Parathyroid adenoma (tissue), 2 donors: ENCODE data around the gene MAT1A.

Source experiments
- H2AFZ ChIP-seq: fragments of 300-600 bp; sonication (generic); one replicate; pipeline ENCODE4 v1.7.0; 2017; ENCODE audit warnings: antibody characterized with exemption, mild to moderate bottlenecking
- H3K27ac ChIP-seq: fragments of 300-600 bp; sonication (generic); one replicate; pipeline ENCODE4 v1.7.0; 2017
- H3K27me3 ChIP-seq: fragments of 300-600 bp; sonication (generic); one replicate; pipeline ENCODE4 v1.7.0; 2017; ENCODE audit warnings: low read length; ENCODE audit not compliant: control insufficient read depth, insufficient read depth
- H3K36me3 ChIP-seq: fragments of 300-600 bp; sonication (generic); one replicate; pipeline ENCODE4 v1.7.0; 2017; ENCODE audit warnings: low read length; ENCODE audit not compliant: control insufficient read depth, insufficient read depth
- H3K4me1 ChIP-seq: fragments of 300-600 bp; sonication (generic); one replicate; pipeline ENCODE4 v1.7.0; 2017; ENCODE audit warnings: control low read depth
- H3K4me2 ChIP-seq: fragments of 300-600 bp; sonication (generic); one replicate; pipeline ENCODE4 v1.7.0; 2017; ENCODE audit warnings: low read length
- H3K4me3 ChIP-seq: fragments of 300-600 bp; sonication (generic); one replicate; pipeline ENCODE4 v1.7.0; 2017; ENCODE audit warnings: low read depth, low read length
- H3K79me2 ChIP-seq: fragments of 300-600 bp; sonication (generic); one replicate; pipeline ENCODE4 v1.7.0; 2017; ENCODE audit warnings: control low read depth
- H3K9ac ChIP-seq: fragments of 300-600 bp; sonication (generic); one replicate; pipeline ENCODE4 v1.7.0; 2017; ENCODE audit warnings: mild to moderate bottlenecking
- H3K9me3 ChIP-seq: fragments of 300-600 bp; sonication (generic); one replicate; pipeline ENCODE4 v1.7.0; 2017; ENCODE audit warnings: low read length; ENCODE audit not compliant: control insufficient read depth
- TF ChIP-seq, protein P1 (sequence below): fragments of 300-600 bp; sonication (generic); IDR thresholded peaks from one replicate; pipeline ENCODE4 v1.7.0; 2017; ENCODE audit warnings: antibody characterized with exemption, mild to moderate bottlenecking
- donor health status: primary hyperparathyroidism.

Gene MAT1A

DNA sequence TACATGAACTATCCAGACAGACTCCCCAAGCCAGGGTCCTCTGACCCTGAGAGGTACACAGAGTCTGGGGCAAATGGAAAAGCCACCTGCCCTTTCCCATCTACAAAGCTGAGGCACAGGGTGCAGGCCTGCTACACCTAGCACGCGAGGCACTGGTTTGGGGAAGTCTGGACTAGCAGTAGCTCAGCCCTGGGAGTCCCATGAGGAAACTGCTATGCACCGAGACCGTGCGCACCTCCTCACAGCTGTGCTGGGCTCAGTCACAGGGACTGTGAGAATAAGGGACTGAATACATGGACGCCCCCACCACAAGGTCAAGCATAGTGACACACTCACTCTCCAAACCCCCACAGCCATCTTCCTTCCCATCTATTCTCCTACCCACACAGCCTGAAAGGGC is 8.2 kb downstream of the MAT1A start:
- H2AFZ ChIP-seq = no peak overlapping the region
- no peaks in the 10 kb centered on the region for H3K9me3 ChIP-seq
- no peaks in the 10 kb centered on the region for H3K79me2 ChIP-seq
- H3K9ac ChIP-seq = no peak overlapping the region
- TF ChIP-seq, protein P1, sequence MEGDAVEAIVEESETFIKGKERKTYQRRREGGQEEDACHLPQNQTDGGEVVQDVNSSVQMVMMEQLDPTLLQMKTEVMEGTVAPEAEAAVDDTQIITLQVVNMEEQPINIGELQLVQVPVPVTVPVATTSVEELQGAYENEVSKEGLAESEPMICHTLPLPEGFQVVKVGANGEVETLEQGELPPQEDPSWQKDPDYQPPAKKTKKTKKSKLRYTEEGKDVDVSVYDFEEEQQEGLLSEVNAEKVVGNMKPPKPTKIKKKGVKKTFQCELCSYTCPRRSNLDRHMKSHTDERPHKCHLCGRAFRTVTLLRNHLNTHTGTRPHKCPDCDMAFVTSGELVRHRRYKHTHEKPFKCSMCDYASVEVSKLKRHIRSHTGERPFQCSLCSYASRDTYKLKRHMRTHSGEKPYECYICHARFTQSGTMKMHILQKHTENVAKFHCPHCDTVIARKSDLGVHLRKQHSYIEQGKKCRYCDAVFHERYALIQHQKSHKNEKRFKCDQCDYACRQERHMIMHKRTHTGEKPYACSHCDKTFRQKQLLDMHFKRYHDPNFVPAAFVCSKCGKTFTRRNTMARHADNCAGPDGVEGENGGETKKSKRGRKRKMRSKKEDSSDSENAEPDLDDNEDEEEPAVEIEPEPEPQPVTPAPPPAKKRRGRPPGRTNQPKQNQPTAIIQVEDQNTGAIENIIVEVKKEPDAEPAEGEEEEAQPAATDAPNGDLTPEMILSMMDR = no peak
- no peaks in the 10 kb centered on the region for H3K36me3 ChIP-seq
- no peak overlapping the region for H3K4me2 ChIP-seq
- H3K27ac ChIP-seq = no peak overlapping the region
- H3K4me1 ChIP-seq = no peaks in the 10 kb centered on the region
- no peaks in the 10 kb centered on the region for H3K27me3 ChIP-seq
- H3K4me3 ChIP-seq = no peak overlapping the region

DNA sequence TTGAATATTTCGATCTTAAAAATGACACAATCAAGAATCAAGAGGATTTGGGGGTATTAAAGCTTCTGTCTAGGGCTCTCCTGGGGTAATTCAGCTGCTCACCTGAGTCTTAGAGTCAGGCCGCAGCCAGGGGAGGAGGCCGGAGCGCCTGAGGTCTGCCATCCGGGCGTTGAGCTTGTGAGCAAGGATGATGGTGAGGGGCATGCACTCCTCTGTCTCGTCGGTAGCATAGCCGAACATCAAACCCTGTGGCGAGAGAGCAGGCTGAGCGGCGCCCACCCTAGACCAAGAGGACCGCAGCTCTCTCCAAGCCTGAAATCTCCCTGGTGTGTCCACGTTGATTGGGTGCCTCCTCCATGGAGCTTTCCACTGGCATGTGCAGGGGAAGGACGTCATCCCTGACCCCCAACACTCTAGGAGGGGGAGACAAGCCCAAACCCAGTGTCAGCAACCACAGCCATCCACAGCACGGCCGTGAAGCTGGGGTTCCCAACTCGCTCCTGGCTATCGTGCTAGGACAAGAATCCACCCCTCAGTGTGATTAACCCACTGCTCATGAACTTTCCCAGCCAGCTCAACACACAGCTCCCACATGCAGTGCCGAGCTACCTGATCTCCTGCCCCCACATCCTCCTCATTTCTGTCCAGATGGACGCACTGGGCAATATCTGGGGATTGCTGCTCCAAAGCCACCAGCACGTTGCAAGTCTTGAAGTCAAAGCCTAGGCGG is 9.2 kb downstream of the MAT1A start:
- Histone ChIP-seq H3K9ac (no peak overlapping the region), H2AFZ (no peak overlapping the region), H3K4me3 (no peak overlapping the region)

DNA sequence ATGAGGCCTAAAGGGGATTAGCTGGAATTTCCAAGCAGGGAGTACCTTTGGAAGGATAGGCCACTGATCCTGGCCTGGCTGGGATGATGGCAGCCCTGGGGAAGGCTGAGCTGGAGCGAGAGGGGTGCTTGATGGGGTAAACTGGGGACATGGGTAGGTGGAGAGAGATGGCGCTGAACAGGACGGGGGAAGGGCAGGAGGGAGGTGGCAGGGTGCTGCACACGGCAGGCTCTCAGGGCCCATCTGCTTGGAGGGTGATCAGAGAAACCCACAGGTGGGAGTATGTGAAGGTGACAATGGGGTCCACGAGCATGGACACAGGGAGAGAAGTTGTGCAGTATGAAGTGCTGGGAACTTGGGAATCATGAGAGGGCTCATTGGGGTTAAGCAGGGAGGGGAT is 10.3 kb downstream of the MAT1A start:
- Histone ChIP-seq H3K4me2 (no peak overlapping the region), H3K4me3 (no peak overlapping the region), H3K36me3 (no peaks in the 10 kb centered on the region), H2AFZ (no peak overlapping the region), H3K9ac (no peak overlapping the region), H3K79me2 (no peaks in the 10 kb centered on the region), H3K27ac (no peak overlapping the region), H3K9me3 (no peaks in the 10 kb centered on the region), H3K27me3 (no peaks in the 10 kb centered on the region), H3K4me1 (no peaks in the 10 kb centered on the region)
- TF ChIP-seq, protein P1 = no peak

More for the DNA sequence above, 9.2 kb downstream of the MAT1A start:
- Histone ChIP-seq H3K27me3 (no peaks in the 10 kb centered on the region), H3K27ac (no peak overlapping the region), H3K4me2 (no peak overlapping the region), H3K4me1 (no peaks in the 10 kb centered on the region), H3K9me3 (no peaks in the 10 kb centered on the region), H3K36me3 (no peaks in the 10 kb centered on the region), H3K79me2 (no peaks in the 10 kb centered on the region)
- TF ChIP-seq, protein P1 = no peak

DNA sequence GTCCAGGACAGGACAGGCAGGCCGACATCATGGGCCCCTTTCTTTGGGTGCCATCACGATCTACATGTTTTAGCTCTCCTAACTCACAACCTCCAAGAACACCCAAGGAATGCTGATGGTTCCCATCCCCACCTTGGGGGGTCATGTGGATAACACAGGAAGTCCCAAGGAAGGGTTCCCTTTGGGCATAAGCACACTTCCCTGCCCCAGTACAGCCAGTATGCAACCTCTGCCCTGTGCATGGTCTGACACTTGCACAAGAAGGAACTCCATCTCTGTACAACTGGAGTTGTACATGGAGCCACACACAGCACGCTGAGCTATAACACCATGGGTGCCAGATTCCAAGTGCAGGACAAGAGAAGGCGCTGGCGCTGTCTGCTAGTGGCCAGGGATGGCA is 11.0 kb downstream of the MAT1A start:
- Histone ChIP-seq H3K36me3 (no peaks in the 10 kb centered on the region), H3K9ac (no peak overlapping the region), H3K79me2 (no peaks in the 10 kb centered on the region), H3K27me3 (no peaks in the 10 kb centered on the region), H3K4me1 (no peaks in the 10 kb centered on the region), H3K4me2 (no peak overlapping the region), H3K27ac (no peak overlapping the region), H3K9me3 (no peaks in the 10 kb centered on the region), H2AFZ (no peak overlapping the region), H3K4me3 (no peak overlapping the region)
- TF ChIP-seq, protein P1 = no peak
